IPS-20b (cell line): ENCODE measurements around the gene ELL.

Experiments used
- H3K27ac ChIP-seq: one replicate; pipeline ENCODE4 v1.5.1; 2013; ENCODE audit warnings: low read length
- H3K27me3 ChIP-seq: 2 replicates; pipeline ENCODE4 v1.6.1; 2013; ENCODE audit warnings: mild to moderate bottlenecking, low read length, inconsistent platforms; ENCODE audit not compliant: insufficient read depth
- H3K36me3 ChIP-seq: 2 replicates; pipeline ENCODE4 v1.6.1; 2013; ENCODE audit warnings: low read depth, mild to moderate bottlenecking, inconsistent platforms, low read length, moderate library complexity; ENCODE audit not compliant: insufficient read depth
- H3K4me1 ChIP-seq: 2 replicates; pipeline ENCODE4 v1.6.1; 2013; ENCODE audit warnings: mild to moderate bottlenecking, control low read depth, inconsistent platforms, low read length, moderate library complexity; ENCODE audit not compliant: insufficient read depth
- H3K4me3 ChIP-seq: 2 replicates; pipeline ENCODE4 v1.5.1; 2013; ENCODE audit warnings: mild to moderate bottlenecking, low read length, inconsistent platforms
- H3K9ac ChIP-seq: 2 replicates; pipeline ENCODE4 v1.6.1; 2013; ENCODE audit warnings: low read depth, mild to moderate bottlenecking, inconsistent platforms, low read length, moderate library complexity
- H3K9me3 ChIP-seq: 2 replicates; pipeline ENCODE4 v1.6.1; 2013; ENCODE audit warnings: mild to moderate bottlenecking, low read depth, low read length, inconsistent platforms; ENCODE audit not compliant: insufficient read depth

The ELL gene

GRCh38 chr19:18424890-18425514 is 96.9 kb downstream of the ELL start:
- Histone ChIP-seq H3K36me3 (no peaks in the 10 kb centered on the region), H3K9ac (no peak overlapping the region), H3K4me1 (peaks cover 7% of the 10 kb centered on the region; the same call in 1 of the 2 replicates), H3K4me3 (no peak overlapping the region), H3K27me3 (peaks cover 16% of the 10 kb centered on the region), H3K27ac (no peak overlapping the region), H3K9me3 (no peaks in the 10 kb centered on the region)

GRCh38 chr19:18424122-18424889 is 97.6 kb downstream of the ELL start:
- H3K36me3 ChIP-seq = no peaks in the 10 kb centered on the region
- H3K4me3 ChIP-seq = no peak overlapping the region
- no peak overlapping the region for H3K27ac ChIP-seq
- peaks cover 7% of the 10 kb centered on the region; the same call in 1 of the 2 replicates for H3K4me1 ChIP-seq
- peaks cover 19% of the 10 kb centered on the region for H3K27me3 ChIP-seq
- H3K9ac ChIP-seq = no peak overlapping the region
- no peaks in the 10 kb centered on the region for H3K9me3 ChIP-seq

DNA sequence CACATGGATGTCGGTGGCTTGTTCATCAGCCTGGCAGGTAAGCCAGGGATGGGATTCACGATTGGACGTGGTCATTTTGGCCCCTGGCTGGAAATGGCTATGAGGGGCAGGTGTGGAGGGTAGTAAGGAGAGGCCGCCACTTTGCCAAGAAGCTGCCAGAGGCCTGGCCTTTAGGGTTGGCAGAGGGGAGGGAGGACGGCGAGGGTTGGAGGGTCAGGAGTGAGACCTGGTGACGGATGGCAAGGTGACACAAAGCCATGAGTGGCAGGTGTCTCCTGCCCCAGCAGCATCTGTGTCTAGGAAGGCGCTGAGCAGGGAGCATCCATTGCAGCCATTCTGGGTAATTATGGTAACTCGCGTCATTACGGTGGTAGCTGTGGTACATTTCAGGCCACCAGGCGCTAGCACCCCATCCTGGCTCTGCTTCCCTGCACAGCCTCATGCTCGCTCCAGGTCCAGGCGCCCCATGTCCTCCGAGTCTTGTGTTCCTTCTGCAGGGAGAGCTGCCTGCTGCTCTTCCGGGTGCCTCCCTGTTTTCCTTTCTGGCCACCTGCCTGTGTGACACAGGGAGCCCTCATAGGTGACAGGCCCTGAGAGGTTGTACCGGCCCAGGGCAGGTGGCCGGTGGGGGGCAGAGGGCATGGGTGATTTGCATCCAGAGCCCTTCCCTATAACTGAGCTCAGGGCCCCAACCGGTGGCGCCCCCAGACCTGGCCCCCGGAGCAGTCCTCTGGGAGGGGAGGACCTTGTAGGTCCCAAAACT is 98.4 kb downstream of the ELL start:
- no peaks in the 10 kb centered on the region for H3K36me3 ChIP-seq
- H3K9me3 ChIP-seq = no peaks in the 10 kb centered on the region
- H3K27ac ChIP-seq = no peak overlapping the region
- peaks cover 26% of the 10 kb centered on the region for H3K27me3 ChIP-seq
- no peak overlapping the region for H3K4me3 ChIP-seq
- H3K4me1 ChIP-seq = peaks cover 12% of the 10 kb centered on the region; the same call in 1 of the 2 replicates
- no peak overlapping the region for H3K9ac ChIP-seq

DNA sequence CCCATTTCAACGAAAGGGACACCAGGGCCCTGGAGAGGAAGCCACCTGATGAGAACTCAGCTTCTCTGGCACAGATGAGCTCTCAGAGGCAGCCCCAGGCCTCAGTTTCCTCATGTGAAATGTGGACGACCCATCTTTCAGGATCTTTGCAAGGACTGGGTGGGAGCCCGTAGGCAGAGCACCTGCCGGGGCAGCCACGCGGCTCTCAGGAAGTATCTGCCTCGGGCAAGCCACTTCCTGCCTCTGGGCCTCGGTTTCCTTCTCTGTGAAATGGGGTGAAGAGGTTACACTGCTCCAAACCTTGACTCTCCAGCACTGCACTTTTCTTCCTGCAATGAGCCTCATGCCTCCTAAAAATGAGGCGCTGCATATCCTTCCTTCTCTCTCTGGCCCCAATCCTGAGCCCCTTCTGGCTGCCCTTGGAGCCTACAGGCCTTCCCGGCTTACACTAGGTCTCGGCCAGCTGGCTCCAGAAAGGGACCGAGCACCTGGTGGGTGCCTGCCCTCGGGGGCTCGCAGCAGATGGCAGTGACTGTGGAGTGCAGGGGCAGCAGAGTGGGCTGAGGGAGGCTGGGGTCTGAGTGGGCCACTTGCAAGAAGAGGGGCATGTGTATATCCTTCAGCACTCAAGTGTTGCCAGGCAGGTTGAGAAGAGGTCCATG is 99.2 kb downstream of the ELL start:
- H3K36me3 ChIP-seq = no peaks in the 10 kb centered on the region
- H3K27me3 ChIP-seq = peaks cover 34% of the 10 kb centered on the region
- H3K4me1 ChIP-seq = peaks cover 16% of the 10 kb centered on the region
- no peaks in the 10 kb centered on the region for H3K9me3 ChIP-seq
- no peak overlapping the region for H3K4me3 ChIP-seq
- no peak overlapping the region for H3K27ac ChIP-seq
- H3K9ac ChIP-seq = no peak overlapping the region

DNA sequence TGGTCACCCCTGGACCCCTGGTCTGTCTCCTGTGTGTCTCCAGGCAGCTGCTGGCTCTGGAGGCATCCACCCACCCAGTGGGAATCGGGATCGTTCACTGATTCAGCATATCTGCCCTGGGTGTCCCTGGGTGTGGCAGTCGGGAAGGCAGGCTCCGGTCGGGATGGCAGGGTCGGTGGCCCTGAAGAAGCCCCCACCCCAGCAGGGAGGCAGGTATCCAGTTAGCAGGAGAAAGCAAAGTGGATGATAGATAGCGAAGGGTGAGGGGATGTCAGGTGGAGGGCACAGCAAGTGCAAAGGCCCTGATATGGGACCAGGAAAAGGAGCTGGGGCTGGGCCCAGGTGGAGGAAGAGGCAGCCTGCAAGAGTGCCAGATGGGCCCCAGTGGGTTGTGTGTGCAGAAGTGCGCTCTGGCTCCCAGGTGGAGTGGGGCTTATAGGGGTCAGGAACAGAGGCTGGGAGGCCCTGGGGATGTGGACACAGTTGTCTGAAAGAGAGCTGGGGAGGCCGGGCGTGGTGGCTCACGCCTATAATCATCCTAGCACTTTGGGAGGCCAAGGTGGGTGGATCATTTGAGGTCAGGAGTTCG is 100.4 kb downstream of the ELL start:
- H3K27me3 ChIP-seq = peaks cover 43% of the 10 kb centered on the region
- H3K4me3 ChIP-seq = no peak overlapping the region
- no peak overlapping the region for H3K27ac ChIP-seq
- H3K9ac ChIP-seq = no peak overlapping the region
- H3K36me3 ChIP-seq = no peaks in the 10 kb centered on the region
- no peaks in the 10 kb centered on the region for H3K9me3 ChIP-seq
- H3K4me1 ChIP-seq = peaks cover 16% of the 10 kb centered on the region

GRCh38 chr19:18420930-18421329 is 100.9 kb downstream of the ELL start:
- Histone ChIP-seq H3K4me1 (peaks cover 16% of the 10 kb centered on the region), H3K27ac (no peak overlapping the region), H3K9me3 (no peaks in the 10 kb centered on the region), H3K27me3 (peaks cover 49% of the 10 kb centered on the region), H3K9ac (no peak overlapping the region), H3K4me3 (no peak overlapping the region), H3K36me3 (no peaks in the 10 kb centered on the region)

DNA sequence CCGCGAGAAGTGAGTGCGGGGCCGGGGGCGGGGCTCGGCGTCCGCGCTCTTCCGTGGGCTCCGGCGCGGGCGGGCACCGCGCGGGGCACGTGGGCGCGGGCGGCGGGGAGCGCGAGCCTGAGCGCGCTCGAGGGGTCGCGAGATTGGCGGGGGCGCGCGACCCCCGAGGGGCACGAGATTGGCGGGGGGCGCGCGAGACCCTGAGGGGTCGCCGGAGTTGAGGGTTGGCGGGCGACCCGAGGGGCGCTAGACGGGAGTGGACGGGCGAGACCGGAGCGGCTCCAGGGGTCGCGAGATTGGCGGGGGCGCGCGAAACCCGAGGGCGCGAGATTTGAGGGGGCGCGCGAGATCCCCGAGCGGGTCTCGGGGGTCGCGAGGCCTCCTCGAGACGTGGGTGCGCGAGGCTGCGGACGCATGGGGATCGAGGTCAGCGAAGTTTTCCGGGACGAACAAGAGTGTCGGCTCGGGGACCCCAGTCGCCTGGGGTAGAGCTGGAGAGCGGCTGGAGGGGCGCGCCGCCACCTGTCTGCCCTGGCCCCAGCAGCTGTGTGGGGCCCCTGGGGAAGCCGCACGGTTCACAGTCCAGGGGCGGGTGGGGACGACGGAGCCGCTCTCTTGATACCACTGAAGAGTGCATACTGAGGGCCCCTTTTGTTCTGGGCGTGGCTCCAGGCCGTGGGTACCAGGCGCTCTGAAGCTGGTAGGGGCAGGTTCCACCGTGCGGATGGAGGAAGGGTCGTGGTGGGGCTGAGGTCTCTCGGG is 102.0 kb downstream of the ELL start:
- peaks cover 17% of the 10 kb centered on the region for H3K4me1 ChIP-seq
- peaks cover 50% of the 10 kb centered on the region for H3K27me3 ChIP-seq
- H3K27ac ChIP-seq = no peak overlapping the region
- H3K9ac ChIP-seq = no peak overlapping the region
- H3K36me3 ChIP-seq = no peaks in the 10 kb centered on the region
- peak overlapping the region; percentile 49; the same call in 1 of the 2 replicates for H3K4me3 ChIP-seq
- no peaks in the 10 kb centered on the region for H3K9me3 ChIP-seq

DNA sequence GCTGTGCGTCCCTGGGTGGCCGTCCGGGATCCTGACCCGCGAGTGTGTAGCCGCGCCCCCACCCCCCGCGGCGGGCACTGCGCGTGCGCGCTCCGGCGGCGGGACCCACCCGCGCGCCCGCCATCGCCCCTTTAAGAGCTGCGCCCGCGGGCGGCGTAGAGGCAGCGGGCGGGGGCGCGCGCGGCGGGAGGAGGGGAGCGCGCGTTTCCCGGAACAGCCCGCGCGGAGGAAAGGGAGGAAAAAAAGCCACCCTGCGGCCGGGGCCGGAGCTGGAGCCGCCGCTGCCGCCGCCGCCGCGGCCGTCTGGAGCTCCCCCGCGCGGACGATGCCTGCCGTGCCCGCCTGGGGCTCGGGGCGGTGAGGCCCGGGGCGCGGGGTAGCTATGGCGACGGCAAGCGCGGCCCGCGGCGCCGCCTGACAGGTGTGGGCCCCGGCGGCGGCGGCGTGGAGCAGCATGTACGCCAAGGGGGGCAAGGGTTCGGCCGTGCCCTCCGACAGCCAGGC is 102.6 kb downstream of the ELL start, which contains the start of gene SSBP4:
SSBP4 (plus strand) TSS at position 204 of the 504 bp plus-strand sequence; CDS start at position 455, 251 bp downstream.
- peaks cover 53% of the 10 kb centered on the region for H3K27me3 ChIP-seq
- no peak within 1 kb of the TSS for H3K27ac ChIP-seq
- no peak within 1 kb of the TSS for H3K9ac ChIP-seq
- no peaks in the 10 kb centered on the region for H3K9me3 ChIP-seq
- H3K4me3 ChIP-seq = peak within 1 kb of the TSS; percentile 55; the same call in 1 of the 2 replicates
- H3K4me1 ChIP-seq = peaks cover 20% of the 10 kb centered on the region
- no peaks in the 10 kb centered on the region for H3K36me3 ChIP-seq

GRCh38 chr19:18418483-18419194 is 103.2 kb downstream of the ELL start:
- Histone ChIP-seq H3K27ac (no peak overlapping the region), H3K9ac (no peak overlapping the region), H3K9me3 (no peaks in the 10 kb centered on the region), H3K4me3 (peak overlapping the region; percentile 55; the same call in 1 of the 2 replicates), H3K4me1 (peaks cover 15% of the 10 kb centered on the region), H3K36me3 (no peaks in the 10 kb centered on the region), H3K27me3 (peaks cover 53% of the 10 kb centered on the region)

DNA sequence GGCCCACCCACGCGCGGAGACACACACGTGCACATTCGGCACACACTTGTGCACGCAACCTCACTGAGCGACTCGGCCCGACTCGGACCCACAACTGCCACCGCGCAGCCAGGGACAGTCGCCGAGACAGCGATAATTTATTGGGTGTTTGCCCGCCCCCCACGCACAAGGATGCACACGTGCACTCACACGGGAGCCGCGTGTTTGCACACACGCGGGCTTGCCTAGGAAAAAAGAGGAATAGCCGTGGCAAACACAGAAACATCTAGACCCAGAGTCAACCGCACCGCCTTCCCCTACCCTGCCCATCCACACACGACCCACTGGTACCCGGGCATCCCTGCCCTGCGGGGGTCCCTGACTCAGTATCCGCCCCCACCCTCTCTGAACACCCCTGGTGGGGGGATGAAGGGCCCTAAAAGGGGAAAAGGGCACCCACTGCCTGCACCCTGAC is 103.8 kb downstream of the ELL start:
- peak overlapping the region; percentile 75; the same call in 1 of the 2 replicates for H3K4me3 ChIP-seq
- no peak overlapping the region; the same call in 1 of the 2 replicates for H3K9ac ChIP-seq
- peaks cover 53% of the 10 kb centered on the region for H3K27me3 ChIP-seq
- no peaks in the 10 kb centered on the region for H3K36me3 ChIP-seq
- no peak overlapping the region for H3K27ac ChIP-seq
- no peaks in the 10 kb centered on the region for H3K9me3 ChIP-seq
- peaks cover 14% of the 10 kb centered on the region for H3K4me1 ChIP-seq
